ENCODE results near the gene CAMK2D. TPM values are rescaled to one million over a fixed set of nuclear protein-coding genes. Genes with fewer than 3 reads are reported as not detected.

The CAMK2D gene
- total and polyA plus RNA-seq, 2 experiments from 2014 or later: 4.9 to 14.6 TPM

- no peak for TF ChIP-seq EZH2phosphoT487 (IDR thresholded peaks at IDR 0.05; ENCODE audit: unreplicated experiment)
- no peak for TF ChIP-seq EZH2 (IDR thresholded peaks at IDR 0.05; ENCODE audit: low read depth, unreplicated experiment)
- no peak for TF ChIP-seq ZNF114 (CRISPR knock-in tag; IDR thresholded peaks at IDR 0.05)
- TF ChIP-seq, protein P1, sequence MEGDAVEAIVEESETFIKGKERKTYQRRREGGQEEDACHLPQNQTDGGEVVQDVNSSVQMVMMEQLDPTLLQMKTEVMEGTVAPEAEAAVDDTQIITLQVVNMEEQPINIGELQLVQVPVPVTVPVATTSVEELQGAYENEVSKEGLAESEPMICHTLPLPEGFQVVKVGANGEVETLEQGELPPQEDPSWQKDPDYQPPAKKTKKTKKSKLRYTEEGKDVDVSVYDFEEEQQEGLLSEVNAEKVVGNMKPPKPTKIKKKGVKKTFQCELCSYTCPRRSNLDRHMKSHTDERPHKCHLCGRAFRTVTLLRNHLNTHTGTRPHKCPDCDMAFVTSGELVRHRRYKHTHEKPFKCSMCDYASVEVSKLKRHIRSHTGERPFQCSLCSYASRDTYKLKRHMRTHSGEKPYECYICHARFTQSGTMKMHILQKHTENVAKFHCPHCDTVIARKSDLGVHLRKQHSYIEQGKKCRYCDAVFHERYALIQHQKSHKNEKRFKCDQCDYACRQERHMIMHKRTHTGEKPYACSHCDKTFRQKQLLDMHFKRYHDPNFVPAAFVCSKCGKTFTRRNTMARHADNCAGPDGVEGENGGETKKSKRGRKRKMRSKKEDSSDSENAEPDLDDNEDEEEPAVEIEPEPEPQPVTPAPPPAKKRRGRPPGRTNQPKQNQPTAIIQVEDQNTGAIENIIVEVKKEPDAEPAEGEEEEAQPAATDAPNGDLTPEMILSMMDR (conservative IDR thresholded peaks at IDR 0.05; ENCODE audit: low read depth in 2 of 2): no peak
- TF ChIP-seq, protein P2, sequence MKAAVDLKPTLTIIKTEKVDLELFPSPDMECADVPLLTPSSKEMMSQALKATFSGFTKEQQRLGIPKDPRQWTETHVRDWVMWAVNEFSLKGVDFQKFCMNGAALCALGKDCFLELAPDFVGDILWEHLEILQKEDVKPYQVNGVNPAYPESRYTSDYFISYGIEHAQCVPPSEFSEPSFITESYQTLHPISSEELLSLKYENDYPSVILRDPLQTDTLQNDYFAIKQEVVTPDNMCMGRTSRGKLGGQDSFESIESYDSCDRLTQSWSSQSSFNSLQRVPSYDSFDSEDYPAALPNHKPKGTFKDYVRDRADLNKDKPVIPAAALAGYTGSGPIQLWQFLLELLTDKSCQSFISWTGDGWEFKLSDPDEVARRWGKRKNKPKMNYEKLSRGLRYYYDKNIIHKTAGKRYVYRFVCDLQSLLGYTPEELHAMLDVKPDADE (IDR thresholded peaks at IDR 0.05): no peak
These were observed 178.8 kb downstream of the CAMK2D start (continued) for GRCh38 chr4:113582737-113583136.

DNA sequence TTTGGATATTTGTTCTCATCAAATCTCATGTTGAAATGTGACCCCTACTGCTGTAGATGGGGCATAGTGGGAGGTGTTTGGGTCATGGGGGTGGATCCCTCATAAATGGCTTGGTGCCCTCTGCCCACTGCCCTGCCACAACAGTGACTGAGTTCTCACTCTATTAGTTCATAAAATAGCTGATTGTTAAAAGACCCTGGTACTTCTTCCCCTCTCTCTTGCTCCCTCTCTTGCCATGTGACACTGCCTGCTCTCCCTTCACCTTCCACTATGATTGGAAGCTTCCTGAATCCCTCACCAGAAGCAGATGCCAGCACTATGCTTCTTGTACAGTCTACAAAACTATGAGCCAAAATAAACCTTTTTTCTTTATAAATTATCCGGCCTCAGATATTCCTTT, 182.2 kb downstream of the CAMK2D start:
- no peak overlapping the region for H3K27ac ChIP-seq (ENCODE audit: low read depth)
- H3K4me2 ChIP-seq: no peak overlapping the region
- H3K4me1 Mint-ChIP-seq: peaks cover 33% of the 10 kb centered on the region
- peaks cover 13% of the 10 kb centered on the region; the same call in 1 of the 2 replicates for H3K4me1 ChIP-seq (ENCODE audit: insufficient read depth)
- no peaks in the 10 kb centered on the region for H3K27me3 ChIP-seq (ENCODE audit: insufficient read depth)
- no peaks in the 10 kb centered on the region for H3K36me3 Mint-ChIP-seq (ENCODE audit: low read depth)
- ATAC-seq: no peak
- H3K27me3 Mint-ChIP-seq (ENCODE audit: insufficient read depth, low read depth, poor library complexity): no peaks in the 10 kb centered on the region
- DNase-seq (ENCODE audit: low spot score): no peak
- no peaks in the 10 kb centered on the region for H3K79me2 ChIP-seq (replicated peaks; ENCODE audit: insufficient read depth)
- no peaks in the 10 kb centered on the region for H4K20me1 ChIP-seq (replicated peaks; ENCODE audit: insufficient read depth)
- H3K4me3 ChIP-seq: no peak overlapping the region
- H3F3A ChIP-seq (replicated peaks; ENCODE audit: low read depth): no peaks in the 10 kb centered on the region
- H3K9me3 Mint-ChIP-seq: no peaks in the 10 kb centered on the region
- no peak overlapping the region for H3K4me3 Mint-ChIP-seq
- H3K9me2 ChIP-seq (ENCODE audit: insufficient read depth): peaks cover 4% of the 10 kb centered on the region
- H3K36me3 ChIP-seq (ENCODE audit: insufficient read depth): no peaks in the 10 kb centered on the region
- no peak overlapping the region for H2AFZ ChIP-seq
- H3K27ac Mint-ChIP-seq: peak overlapping the region; percentile 35; the same call in 1 of the 2 replicates
- TF ChIP-seq CREB1 (CRISPR knock-in tag; IDR thresholded peaks at IDR 0.05; ENCODE audit: low read depth) (no peak), EZH2phosphoT487 (IDR thresholded peaks at IDR 0.05; ENCODE audit: unreplicated experiment) (no peak), ZNF331 (CRISPR knock-in tag; IDR thresholded peaks at IDR 0.05; ENCODE audit: low read depth) (no peak), EZH2 (IDR thresholded peaks at IDR 0.05; ENCODE audit: low read depth, unreplicated experiment) (no peak), JUNB (IDR thresholded peaks at IDR 0.05; ENCODE audit: unreplicated experiment) (no peak), NANOG (IDR thresholded peaks at IDR 0.05; ENCODE audit: borderline replicate concordance) (no peak), POLR2AphosphoS5 (IDR thresholded peaks at IDR 0.05; ENCODE audit: low read depth) (no peak), STAT1 (IDR thresholded peaks at IDR 0.05; ENCODE audit: unreplicated experiment) (no peak)
- TF ChIP-seq, protein P3, sequence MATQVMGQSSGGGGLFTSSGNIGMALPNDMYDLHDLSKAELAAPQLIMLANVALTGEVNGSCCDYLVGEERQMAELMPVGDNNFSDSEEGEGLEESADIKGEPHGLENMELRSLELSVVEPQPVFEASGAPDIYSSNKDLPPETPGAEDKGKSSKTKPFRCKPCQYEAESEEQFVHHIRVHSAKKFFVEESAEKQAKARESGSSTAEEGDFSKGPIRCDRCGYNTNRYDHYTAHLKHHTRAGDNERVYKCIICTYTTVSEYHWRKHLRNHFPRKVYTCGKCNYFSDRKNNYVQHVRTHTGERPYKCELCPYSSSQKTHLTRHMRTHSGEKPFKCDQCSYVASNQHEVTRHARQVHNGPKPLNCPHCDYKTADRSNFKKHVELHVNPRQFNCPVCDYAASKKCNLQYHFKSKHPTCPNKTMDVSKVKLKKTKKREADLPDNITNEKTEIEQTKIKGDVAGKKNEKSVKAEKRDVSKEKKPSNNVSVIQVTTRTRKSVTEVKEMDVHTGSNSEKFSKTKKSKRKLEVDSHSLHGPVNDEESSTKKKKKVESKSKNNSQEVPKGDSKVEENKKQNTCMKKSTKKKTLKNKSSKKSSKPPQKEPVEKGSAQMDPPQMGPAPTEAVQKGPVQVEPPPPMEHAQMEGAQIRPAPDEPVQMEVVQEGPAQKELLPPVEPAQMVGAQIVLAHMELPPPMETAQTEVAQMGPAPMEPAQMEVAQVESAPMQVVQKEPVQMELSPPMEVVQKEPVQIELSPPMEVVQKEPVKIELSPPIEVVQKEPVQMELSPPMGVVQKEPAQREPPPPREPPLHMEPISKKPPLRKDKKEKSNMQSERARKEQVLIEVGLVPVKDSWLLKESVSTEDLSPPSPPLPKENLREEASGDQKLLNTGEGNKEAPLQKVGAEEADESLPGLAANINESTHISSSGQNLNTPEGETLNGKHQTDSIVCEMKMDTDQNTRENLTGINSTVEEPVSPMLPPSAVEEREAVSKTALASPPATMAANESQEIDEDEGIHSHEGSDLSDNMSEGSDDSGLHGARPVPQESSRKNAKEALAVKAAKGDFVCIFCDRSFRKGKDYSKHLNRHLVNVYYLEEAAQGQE (IDR thresholded peaks at IDR 0.05; ENCODE audit: unreplicated experiment): no peak
- TF ChIP-seq, protein P4, sequence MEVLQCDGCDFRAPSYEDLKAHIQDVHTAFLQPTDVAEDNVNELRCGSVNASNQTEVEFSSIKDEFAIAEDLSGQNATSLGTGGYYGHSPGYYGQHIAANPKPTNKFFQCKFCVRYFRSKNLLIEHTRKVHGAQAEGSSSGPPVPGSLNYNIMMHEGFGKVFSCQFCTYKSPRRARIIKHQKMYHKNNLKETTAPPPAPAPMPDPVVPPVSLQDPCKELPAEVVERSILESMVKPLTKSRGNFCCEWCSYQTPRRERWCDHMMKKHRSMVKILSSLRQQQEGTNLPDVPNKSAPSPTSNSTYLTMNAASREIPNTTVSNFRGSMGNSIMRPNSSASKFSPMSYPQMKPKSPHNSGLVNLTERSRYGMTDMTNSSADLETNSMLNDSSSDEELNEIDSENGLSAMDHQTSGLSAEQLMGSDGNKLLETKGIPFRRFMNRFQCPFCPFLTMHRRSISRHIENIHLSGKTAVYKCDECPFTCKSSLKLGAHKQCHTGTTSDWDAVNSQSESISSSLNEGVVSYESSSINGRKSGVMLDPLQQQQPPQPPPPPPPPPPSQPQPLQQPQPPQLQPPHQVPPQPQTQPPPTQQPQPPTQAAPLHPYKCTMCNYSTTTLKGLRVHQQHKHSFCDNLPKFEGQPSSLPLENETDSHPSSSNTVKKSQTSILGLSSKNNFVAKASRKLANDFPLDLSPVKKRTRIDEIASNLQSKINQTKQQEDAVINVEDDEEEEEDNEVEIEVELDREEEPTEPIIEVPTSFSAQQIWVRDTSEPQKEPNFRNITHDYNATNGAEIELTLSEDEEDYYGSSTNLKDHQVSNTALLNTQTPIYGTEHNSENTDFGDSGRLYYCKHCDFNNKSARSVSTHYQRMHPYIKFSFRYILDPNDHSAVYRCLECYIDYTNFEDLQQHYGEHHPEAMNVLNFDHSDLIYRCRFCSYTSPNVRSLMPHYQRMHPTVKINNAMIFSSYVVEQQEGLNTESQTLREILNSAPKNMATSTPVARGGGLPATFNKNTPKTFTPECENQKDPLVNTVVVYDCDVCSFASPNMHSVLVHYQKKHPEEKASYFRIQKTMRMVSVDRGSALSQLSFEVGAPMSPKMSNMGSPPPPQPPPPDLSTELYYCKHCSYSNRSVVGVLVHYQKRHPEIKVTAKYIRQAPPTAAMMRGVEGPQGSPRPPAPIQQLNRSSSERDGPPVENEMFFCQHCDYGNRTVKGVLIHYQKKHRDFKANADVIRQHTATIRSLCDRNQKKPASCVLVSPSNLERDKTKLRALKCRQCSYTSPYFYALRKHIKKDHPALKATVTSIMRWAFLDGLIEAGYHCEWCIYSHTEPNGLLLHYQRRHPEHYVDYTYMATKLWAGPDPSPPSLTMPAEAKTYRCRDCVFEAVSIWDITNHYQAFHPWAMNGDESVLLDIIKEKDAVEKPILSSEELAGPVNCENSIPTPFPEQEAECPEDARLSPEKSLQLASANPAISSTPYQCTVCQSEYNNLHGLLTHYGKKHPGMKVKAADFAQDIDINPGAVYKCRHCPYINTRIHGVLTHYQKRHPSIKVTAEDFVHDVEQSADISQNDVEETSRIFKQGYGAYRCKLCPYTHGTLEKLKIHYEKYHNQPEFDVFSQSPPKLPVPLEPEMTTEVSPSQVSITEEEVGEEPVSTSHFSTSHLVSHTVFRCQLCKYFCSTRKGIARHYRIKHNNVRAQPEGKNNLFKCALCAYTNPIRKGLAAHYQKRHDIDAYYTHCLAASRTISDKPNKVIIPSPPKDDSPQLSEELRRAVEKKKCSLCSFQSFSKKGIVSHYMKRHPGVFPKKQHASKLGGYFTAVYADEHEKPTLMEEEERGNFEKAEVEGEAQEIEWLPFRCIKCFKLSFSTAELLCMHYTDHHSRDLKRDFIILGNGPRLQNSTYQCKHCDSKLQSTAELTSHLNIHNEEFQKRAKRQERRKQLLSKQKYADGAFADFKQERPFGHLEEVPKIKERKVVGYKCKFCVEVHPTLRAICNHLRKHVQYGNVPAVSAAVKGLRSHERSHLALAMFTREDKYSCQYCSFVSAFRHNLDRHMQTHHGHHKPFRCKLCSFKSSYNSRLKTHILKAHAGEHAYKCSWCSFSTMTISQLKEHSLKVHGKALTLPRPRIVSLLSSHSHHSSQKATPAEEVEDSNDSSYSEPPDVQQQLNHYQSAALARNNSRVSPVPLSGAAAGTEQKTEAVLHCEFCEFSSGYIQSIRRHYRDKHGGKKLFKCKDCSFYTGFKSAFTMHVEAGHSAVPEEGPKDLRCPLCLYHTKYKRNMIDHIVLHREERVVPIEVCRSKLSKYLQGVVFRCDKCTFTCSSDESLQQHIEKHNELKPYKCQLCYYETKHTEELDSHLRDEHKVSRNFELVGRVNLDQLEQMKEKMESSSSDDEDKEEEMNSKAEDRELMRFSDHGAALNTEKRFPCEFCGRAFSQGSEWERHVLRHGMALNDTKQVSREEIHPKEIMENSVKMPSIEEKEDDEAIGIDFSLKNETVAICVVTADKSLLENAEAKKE (CRISPR knock-in tag; IDR thresholded peaks at IDR 0.05): no peak
